ENCODE measurements around the gene CACNA1H. TPM values are rescaled to one million over a fixed set of nuclear protein-coding genes. Genes with fewer than 3 reads are reported as not detected.

CACNA1H gene
- total RNA-seq, 1 donor from 2014 or later: 9.5 TPM

DNA sequence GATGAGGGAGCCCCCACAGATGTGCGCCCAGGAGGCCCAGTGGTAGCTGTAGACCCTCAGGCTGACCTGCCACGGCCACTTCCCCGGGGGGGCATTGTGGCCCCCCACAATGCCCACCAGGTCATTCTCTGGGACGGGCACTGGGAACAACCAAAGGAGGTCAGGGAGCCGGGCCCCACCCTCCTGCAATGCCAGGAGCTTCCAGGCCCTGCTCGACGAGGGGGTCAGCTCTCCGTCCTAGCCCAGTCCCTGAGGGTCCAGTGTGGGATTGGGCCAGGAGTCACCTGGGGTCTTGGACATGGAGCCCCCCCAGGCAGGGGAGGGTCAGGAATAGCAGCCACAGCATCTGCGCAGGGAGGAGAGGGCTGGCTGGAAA, 109.9 kb downstream of the CACNA1H start:
- Histone ChIP-seq H3K4me2 (no peak overlapping the region), H4K20me1 (ENCODE audit: low read depth) (no peaks in the 10 kb centered on the region), H2AFZ (replicated peaks) (no peak overlapping the region), H3K27ac (no peak overlapping the region), H3K36me3 (no peaks in the 10 kb centered on the region), H3K4me3 (no peak overlapping the region), H3K79me2 (ENCODE audit: low read depth) (no peaks in the 10 kb centered on the region), H3K9me3 (ENCODE audit: low read depth) (no peaks in the 10 kb centered on the region), H3F3A (ENCODE audit: low read depth) (peaks cover 10% of the 10 kb centered on the region), H3K27me3 (peaks cover 37% of the 10 kb centered on the region), H3K9ac (no peak overlapping the region), H3K4me1 (peaks cover 4% of the 10 kb centered on the region)
- H3K27ac Mint-ChIP-seq: no peak overlapping the region
- peaks cover 38% of the 10 kb centered on the region for H3K27me3 Mint-ChIP-seq (ENCODE audit: insufficient read depth, low read depth)
- H3K4me3 Mint-ChIP-seq: no peak overlapping the region
- DNase-seq (ENCODE audit: low spot score): no peak
- H3K9me3 Mint-ChIP-seq: peaks cover 6% of the 10 kb centered on the region
- peaks cover 5% of the 10 kb centered on the region for H3K4me1 Mint-ChIP-seq
- no peaks in the 10 kb centered on the region for H3K36me3 Mint-ChIP-seq
- TF ChIP-seq EZH2phosphoT487 (IDR thresholded peaks at IDR 0.05): no peak
- TF ChIP-seq EZH2 (IDR thresholded peaks at IDR 0.05): no peak
- TF ChIP-seq, protein P1, sequence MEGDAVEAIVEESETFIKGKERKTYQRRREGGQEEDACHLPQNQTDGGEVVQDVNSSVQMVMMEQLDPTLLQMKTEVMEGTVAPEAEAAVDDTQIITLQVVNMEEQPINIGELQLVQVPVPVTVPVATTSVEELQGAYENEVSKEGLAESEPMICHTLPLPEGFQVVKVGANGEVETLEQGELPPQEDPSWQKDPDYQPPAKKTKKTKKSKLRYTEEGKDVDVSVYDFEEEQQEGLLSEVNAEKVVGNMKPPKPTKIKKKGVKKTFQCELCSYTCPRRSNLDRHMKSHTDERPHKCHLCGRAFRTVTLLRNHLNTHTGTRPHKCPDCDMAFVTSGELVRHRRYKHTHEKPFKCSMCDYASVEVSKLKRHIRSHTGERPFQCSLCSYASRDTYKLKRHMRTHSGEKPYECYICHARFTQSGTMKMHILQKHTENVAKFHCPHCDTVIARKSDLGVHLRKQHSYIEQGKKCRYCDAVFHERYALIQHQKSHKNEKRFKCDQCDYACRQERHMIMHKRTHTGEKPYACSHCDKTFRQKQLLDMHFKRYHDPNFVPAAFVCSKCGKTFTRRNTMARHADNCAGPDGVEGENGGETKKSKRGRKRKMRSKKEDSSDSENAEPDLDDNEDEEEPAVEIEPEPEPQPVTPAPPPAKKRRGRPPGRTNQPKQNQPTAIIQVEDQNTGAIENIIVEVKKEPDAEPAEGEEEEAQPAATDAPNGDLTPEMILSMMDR (IDR thresholded peaks at IDR 0.05): no peak

DNA sequence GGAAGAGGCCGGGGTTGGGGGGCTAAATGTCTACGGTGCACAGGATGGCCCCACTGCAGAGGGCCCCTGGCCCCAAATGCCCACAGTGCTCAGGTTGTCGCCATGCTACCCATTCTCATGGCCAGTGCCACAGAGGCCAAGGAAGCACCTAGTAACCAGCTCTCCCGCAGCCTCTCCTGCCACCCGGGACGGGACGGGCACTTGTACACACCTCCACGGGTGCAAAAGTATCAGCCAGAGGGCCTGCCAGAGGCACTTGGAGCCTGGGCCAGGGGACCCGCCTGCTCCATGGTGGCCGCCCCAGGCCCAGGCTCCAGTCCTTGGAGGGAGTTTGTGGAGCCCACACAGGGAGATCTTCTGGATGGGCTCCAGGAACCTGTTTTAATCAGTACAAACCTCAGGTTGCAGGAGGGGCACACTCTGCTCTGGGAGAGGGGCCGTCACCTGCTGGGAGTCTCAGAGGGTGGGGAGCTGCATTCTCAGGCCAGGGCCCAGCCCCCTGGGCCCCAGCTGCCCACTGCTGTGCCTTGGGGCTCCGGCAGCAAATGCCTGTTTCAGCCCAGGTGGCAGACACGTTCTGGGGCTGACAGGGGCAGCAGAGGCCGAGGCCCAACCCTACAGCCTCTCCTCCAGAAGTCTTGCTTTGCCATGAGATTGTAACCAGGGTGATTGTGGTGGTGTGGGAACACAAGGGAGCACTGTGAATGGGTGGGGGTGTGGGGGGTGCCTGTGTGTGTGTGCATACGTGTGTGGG, 110.9 kb downstream of the CACNA1H start:
- peaks cover 4% of the 10 kb centered on the region for H3K4me1 Mint-ChIP-seq
- Histone ChIP-seq H3K36me3 (no peaks in the 10 kb centered on the region), H3K4me3 (no peak overlapping the region), H3K9ac (no peak overlapping the region), H3F3A (ENCODE audit: low read depth) (peaks cover 10% of the 10 kb centered on the region), H3K27ac (no peak overlapping the region), H3K9me3 (ENCODE audit: low read depth) (no peaks in the 10 kb centered on the region), H2AFZ (replicated peaks) (no peak overlapping the region), H3K27me3 (peaks cover 36% of the 10 kb centered on the region), H3K4me1 (peaks cover 4% of the 10 kb centered on the region), H3K79me2 (ENCODE audit: low read depth) (no peaks in the 10 kb centered on the region), H4K20me1 (ENCODE audit: low read depth) (no peaks in the 10 kb centered on the region), H3K4me2 (no peak overlapping the region)
- H3K9me3 Mint-ChIP-seq: peaks cover 6% of the 10 kb centered on the region
- H3K27ac Mint-ChIP-seq: peak overlapping the region; percentile 38
- no peaks in the 10 kb centered on the region for H3K36me3 Mint-ChIP-seq
- peak overlapping the region; percentile 39 for H3K4me3 Mint-ChIP-seq
- TF ChIP-seq EZH2phosphoT487 (IDR thresholded peaks at IDR 0.05) (no peak), EZH2 (IDR thresholded peaks at IDR 0.05) (no peak)
- TF ChIP-seq, protein P1 (IDR thresholded peaks at IDR 0.05): no peak
- no peak for DNase-seq (ENCODE audit: low spot score)
- H3K27me3 Mint-ChIP-seq (ENCODE audit: insufficient read depth, low read depth): peaks cover 37% of the 10 kb centered on the region

DNA sequence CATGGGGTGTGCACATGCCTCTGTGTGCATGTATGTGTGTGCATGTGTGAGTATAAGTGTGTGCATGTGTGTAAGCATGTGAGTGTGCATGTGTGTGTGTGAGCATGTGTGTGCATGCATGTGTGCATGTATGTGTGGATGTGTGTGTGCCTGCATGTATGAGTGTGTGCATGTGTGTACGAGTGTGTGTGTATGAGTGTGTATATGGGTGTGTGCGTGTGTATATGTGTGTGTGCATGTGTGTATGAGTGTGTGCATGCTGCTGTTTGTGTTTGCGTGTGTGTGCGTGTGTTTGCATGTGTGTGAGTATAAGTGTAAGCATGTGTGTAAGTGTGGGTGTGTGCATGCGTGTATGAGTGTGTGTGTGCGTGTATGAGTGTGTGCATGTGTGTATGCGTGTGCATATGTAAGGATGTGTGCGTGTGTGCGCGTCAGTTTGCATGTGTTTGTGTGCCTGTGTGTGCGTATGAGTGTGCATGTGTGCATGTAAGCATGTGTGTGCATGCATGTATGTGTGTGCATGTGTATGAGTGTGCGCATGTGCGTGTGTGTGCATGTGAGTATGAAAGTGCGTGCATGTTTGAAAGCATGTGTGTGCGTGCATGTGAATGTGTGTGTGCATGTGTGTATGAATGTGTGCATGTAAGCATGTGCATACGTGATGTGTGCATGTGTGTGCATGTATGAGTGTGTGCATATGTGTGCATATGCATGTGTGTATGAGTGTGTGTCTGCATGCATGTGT, 111.6 kb downstream of the CACNA1H start:
- Histone ChIP-seq H4K20me1 (ENCODE audit: low read depth) (no peaks in the 10 kb centered on the region), H3K4me1 (no peaks in the 10 kb centered on the region), H3K4me3 (no peak overlapping the region), H3K9me3 (ENCODE audit: low read depth) (no peaks in the 10 kb centered on the region), H3K27ac (no peak overlapping the region), H3K27me3 (peaks cover 29% of the 10 kb centered on the region), H3F3A (ENCODE audit: low read depth) (peaks cover 10% of the 10 kb centered on the region), H3K36me3 (no peaks in the 10 kb centered on the region), H3K9ac (no peak overlapping the region), H2AFZ (replicated peaks) (no peak overlapping the region), H3K4me2 (no peak overlapping the region), H3K79me2 (ENCODE audit: low read depth) (no peaks in the 10 kb centered on the region)
- Mint-ChIP-seq H3K4me3 (peak overlapping the region; percentile 39), H3K9me3 (peaks cover 6% of the 10 kb centered on the region), H3K36me3 (no peaks in the 10 kb centered on the region), H3K4me1 (peaks cover 2% of the 10 kb centered on the region), H3K27me3 (ENCODE audit: insufficient read depth, low read depth) (peaks cover 32% of the 10 kb centered on the region), H3K27ac (peak overlapping the region; percentile 38)
- no peak for DNase-seq (ENCODE audit: low spot score)
- TF ChIP-seq EZH2 (IDR thresholded peaks at IDR 0.05) (no peak), EZH2phosphoT487 (IDR thresholded peaks at IDR 0.05) (no peak)
- TF ChIP-seq, protein P1 (IDR thresholded peaks at IDR 0.05): no peak
